Epithelial cell of prostate (primary cell): ENCODE data around the gene MYCBPAP.

Source experiments
- DNase-seq: peaks from one replicate; pipeline ENCODE4 v3.0.0-alpha.2; 2011; ENCODE audit warnings: low read depth, low spot score
- H3K27ac ChIP-seq: fragments of 450-650 bp; 2 replicates; pipeline ENCODE4 v1.5.1; 2017; ENCODE audit warnings: mild to moderate bottlenecking

The MYCBPAP gene

DNA sequence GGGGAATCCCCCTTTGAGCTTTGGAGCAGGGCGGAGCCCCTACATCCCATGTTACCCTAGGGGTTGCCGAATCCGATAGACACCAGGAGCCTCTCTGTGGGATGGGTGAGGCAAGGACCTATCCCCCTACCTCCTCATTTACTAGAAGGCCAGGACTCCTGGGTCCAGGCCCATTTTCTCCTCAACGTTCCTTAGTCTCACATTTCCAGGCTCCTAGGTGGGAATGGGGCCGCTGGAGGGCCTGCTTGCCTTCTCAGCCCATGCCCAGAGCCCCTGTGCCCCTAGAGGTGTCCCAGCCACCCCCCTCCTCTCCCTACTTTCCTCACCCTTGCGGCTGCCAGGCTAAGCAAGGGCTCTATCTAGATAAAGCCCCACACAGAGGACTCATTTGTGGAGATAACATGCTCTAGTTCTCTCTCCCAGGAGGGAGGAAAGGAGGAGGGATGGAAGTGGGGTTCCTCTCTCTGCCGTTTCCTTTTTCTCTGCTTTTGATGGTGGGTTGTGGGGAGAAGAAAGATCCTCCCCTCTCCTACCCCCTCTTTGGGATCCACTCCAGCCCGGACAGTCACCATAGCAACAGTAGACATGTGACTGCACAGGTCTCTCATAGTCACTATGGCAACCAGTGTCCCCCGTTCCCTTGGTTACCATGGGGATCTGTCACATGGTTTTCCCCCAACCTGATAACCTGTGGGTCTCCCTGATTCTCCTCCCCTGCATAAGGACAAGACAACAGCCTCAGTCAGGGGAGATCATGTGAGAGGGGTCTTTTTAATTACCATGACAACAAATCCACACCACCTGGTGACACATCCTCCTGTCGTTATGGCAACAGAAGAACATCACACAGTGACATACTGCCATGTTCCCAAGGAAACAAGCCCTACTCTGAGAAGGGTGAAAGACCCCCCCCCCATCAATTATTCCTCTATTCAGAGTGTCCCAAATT, 57.4 kb downstream of the MYCBPAP start:
- no peak for DNase-seq

DNA sequence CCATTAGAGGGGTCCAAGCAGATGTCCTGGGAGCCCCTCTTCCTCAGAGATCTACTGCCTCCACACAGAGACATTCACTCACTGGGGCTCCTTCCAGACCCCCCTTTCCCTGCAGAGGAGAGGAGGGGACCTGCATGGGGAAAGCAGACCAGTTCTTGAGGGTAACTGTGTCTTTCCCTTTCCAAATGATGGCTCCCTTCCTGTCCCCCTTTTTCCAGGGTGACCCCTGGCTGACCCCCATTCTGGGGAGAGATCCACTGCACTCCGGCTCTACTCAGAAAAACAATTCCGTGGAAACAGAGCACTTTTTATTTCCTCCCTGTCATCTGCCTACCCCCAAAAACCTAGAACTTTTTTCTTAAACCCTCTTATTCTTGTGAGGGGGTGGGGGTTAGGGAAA, 58.6 kb downstream of the MYCBPAP start:
- no peak overlapping the region for H3K27ac ChIP-seq
- no peak for DNase-seq

More for the DNA sequence above, 57.4 kb downstream of the MYCBPAP start:
- no peak overlapping the region for H3K27ac ChIP-seq

DNA sequence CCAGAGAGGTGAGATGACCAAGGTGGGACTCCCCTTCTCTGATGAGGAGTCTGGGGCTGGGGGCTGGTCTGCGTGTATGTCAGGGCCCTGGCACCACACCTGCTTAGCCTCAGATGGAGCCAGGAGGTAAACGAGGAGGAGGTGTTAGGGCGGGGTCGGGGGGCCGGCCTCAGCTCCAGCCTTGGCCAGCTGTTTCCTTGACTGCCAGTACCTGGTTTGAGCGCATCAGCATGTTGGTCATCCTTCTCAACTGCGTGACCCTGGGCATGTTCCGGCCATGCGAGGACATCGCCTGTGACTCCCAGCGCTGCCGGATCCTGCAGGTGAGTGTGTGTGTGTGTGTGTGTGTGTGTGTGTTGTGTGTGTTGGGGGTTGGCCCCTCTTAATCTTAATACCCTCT, 60.4 kb downstream of the MYCBPAP start:
- H3K27ac ChIP-seq: no peak overlapping the region
- DNase-seq: no peak

DNA sequence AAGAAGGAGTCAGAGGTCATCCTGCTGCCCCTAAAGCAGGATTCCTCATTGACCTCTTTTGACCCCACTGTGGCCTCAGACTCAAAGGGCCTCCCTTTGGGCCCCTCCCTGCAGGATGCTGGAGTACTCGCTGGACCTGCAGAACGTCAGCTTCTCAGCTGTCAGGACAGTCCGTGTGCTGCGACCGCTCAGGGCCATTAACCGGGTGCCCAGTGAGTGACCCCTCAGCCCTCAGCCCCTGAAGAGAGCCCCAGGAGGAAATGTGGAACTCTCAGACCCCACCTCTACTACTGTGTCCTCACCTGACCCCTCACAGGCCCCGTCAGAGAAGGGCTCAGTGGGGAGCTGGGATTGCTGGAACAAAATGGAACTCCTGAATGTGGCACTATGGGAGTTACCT, 61.4 kb downstream of the MYCBPAP start:
- DNase-seq: no peak

DNA sequence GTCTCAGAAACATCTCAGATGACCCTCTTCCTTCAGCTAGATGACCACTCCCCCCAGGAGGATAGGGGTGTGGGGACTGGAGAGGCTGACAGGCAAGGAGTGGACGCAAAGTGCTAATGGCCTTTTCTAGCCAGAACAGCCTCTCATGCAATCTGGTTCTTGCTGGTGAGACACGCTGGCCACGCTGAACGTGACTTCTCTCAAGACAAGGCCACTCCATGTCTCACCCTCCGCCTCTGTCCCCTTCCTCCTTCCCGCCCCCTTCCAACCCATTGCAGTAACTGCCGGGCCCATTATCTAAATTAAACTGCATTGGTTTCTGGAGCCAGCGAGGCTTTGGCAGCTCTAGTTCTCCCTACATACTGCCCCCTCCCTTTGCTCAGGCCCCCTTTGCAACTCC, 61.8 kb downstream of the MYCBPAP start:
- no peak for DNase-seq
- H3K27ac ChIP-seq: no peak overlapping the region

More for the DNA sequence above, 61.4 kb downstream of the MYCBPAP start:
- H3K27ac ChIP-seq: no peak overlapping the region

DNA sequence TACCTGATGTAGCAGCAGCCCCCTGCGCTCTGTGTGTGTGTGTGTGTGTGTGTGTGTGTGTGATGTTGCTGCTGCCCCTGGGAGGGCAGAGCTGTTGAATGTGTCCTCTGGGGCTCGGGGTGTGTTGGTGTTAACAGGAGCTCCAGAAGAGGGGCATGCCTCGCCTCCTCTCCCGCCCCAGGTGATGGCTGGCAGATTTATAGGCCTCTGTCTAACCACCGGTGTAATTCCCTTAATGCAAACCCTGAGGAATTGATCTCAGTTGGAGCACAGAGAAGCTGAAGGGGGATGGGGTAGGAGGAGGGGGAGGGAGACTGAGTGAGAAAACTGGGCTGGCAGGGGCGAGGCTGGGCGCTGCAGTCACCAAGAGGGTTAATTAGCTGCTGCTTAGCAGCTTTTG, 62.3 kb downstream of the MYCBPAP start:
- no peak overlapping the region for H3K27ac ChIP-seq
- no peak for DNase-seq

DNA sequence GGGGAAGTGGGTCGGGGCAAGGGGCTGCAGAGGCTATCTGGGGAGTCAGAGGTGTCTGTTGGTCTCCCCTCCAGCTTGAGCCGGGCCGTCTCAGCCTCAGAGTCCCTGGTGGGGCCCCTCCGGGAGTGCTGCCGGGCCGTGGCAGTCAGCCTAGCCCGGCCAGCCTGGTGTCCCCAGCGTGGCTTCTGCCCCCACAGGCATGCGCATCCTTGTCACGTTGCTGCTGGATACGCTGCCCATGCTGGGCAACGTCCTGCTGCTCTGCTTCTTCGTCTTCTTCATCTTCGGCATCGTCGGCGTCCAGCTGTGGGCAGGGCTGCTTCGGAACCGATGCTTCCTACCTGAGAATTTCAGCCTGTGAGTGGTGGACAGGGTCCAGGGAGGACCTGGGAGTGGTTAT, 63.4 kb downstream of the MYCBPAP start:
- no peak for DNase-seq
- no peak overlapping the region for H3K27ac ChIP-seq

DNA sequence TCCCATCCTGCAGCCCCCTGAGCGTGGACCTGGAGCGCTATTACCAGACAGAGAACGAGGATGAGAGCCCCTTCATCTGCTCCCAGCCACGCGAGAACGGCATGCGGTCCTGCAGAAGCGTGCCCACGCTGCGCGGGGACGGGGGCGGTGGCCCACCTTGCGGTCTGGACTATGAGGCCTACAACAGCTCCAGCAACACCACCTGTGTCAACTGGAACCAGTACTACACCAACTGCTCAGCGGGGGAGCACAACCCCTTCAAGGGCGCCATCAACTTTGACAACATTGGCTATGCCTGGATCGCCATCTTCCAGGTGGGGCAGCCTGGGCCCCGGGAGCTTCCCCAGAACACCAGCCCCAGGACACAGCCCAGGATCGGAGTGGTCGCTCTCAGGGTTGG, 64.3 kb downstream of the MYCBPAP start:
- no peak overlapping the region for H3K27ac ChIP-seq

DNA sequence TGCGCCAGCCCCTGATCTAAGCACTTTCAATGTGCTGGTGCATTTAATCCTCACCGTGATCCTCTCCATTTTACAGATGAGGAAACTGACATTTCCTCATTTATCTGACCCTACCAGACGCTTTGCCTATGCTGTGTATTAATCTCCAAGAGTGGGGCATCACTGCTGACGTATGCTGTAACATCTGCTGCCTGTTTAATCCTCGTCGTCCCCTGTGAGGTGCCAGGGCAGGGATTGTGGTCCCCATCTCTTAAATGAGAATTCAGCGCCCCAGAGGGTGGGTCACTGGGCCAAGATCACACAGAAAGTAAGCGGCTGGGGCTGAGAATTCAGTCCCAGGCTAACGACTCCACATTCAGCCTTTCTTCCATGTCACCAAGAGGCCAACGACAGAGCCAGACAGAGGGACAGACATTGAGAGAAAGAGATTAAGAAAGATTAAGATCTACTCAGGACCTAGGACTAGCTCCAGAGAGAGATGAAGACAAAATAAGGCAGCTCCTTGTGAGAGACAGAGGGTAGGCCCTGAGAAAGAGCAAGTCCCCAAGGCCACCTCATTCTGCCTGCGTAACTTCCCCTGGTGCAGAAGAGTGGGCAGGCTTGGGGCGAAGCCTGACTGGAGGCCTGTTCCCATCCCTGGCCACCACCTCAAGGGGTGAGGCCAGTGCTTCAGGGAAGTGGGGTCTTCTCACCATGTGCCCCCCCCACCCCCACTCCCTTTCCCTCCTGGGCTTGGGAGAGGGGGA, 65.8 kb downstream of the MYCBPAP start:
- no peak for DNase-seq
- H3K27ac ChIP-seq: no peak overlapping the region

More for the DNA sequence above, 64.3 kb downstream of the MYCBPAP start:
- no peak for DNase-seq

DNA sequence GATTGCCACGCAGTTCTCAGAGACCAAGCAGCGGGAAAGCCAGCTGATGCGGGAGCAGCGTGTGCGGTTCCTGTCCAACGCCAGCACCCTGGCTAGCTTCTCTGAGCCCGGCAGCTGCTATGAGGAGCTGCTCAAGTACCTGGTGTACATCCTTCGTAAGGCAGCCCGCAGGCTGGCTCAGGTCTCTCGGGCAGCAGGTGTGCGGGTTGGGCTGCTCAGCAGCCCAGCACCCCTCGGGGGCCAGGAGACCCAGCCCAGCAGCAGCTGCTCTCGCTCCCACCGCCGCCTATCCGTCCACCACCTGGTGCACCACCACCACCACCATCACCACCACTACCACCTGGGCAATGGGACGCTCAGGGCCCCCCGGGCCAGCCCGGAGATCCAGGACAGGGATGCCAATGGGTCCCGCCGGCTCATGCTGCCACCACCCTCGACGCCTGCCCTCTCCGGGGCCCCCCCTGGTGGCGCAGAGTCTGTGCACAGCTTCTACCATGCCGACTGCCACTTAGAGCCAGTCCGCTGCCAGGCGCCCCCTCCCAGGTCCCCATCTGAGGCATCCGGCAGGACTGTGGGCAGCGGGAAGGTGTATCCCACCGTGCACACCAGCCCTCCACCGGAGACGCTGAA, 67.5 kb downstream of the MYCBPAP start:
- no peak for DNase-seq
- H3K27ac ChIP-seq: no peak overlapping the region

DNA sequence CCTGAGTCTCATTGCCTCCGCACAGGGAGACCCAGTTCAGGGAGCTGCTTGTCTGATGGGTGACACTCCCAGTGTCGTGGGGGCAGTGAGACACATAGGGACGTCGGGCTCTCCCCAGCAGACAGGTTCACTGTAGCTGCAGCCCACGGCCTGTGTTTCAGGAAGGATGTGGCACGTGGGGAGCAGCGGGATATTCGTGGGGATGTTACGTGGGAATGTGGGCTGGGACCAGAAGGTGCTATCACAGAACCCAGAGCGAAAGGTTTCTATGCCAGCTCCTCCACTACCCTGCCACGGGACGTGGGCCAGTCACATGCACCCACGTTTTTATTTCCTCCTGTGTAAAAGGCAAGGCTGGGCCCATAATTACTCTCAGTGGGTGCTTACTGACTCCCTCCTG, 68.6 kb downstream of the MYCBPAP start:
- DNase-seq: no peak
- no peak overlapping the region for H3K27ac ChIP-seq

DNA sequence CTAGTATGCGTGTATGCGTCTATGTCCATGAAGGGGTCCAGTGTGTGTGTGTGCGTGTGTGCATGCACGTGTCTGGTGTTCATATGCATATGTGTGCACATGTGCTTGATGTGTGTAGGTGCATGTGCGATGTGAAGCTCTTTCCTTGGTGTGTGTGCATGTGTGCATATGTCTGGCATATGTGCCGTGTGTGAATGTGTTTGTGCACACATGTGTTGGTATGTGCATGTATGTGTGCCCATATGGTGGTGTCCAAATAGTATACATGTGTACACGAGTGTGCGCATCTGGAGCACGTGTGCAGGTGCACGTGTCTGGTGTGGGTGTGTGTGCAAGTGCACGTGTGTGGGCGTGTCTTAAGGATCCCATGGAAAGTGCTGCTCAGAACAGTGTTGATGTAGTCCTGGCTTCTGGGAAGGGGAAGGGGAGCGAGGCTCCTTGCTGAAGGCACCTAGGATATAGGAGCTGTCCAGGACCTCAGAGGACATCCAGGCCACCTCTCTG, 69.3 kb downstream of the MYCBPAP start:
- no peak for DNase-seq

DNA sequence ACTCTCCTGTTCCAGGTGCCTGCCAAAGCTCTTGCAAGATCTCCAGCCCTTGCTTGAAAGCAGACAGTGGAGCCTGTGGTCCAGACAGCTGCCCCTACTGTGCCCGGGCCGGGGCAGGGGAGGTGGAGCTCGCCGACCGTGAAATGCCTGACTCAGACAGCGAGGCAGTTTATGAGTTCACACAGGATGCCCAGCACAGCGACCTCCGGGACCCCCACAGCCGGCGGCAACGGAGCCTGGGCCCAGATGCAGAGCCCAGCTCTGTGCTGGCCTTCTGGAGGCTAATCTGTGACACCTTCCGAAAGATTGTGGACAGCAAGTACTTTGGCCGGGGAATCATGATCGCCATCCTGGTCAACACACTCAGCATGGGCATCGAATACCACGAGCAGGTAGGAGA, 69.9 kb downstream of the MYCBPAP start:
- DNase-seq: no peak
- H3K27ac ChIP-seq: no peak overlapping the region

More for the DNA sequence above, 69.3 kb downstream of the MYCBPAP start:
- H3K27ac ChIP-seq: no peak overlapping the region

DNA sequence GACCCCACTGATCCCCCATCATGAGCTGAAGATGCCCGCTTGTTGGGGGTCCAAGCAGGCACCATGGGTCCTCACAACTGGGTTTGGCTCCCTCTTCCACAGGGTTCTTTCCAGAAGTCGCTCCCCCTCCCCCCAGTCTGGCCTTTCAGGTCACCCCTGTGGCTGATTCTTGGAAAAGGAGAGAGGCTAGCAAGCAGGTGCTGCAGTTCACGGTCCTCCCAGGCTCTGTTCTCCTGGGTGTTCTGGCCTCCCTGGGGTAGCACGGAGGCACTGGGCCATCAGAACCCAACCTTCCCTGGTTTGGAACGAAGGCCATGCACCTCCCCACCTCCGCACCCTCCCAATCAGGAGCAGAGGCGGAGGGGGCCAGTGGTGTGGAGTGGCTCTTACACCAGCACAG, 71.2 kb downstream of the MYCBPAP start:
- H3K27ac ChIP-seq: no peak overlapping the region
- no peak for DNase-seq

DNA sequence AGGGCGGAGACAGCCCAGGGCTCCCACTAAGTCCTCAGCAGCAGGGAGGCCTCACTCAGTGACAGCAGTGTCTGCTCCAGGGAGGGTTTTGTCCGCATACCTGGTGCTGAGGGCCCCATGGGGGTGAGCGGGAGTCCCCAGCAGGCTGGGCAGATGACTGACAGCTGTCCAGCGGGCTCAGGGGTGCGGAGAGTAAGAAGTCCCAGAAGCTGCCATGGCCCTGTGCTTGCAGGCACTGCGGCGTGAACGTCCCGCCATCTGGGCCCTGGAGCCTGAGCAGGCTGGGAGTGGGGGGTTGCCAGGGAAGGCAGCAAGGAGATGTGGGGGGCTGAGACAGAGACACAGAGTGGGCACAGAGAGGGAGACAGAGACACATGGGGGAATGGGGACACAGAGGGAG, 72.4 kb downstream of the MYCBPAP start:
- no peak for DNase-seq
- no peak overlapping the region for H3K27ac ChIP-seq
